K562 (cell line): ENCODE data around the gene CDSN. TPM values are rescaled to one million over a fixed set of nuclear protein-coding genes. Genes with fewer than 3 reads are reported as not detected.

Experiments
- ATAC-seq: fragments of 200-7000 bp; cut with Tn5 transposase; 3 replicates; pipeline ENCODE4 v1.9.1; 2020; ENCODE audit warnings: moderate library complexity
- BruUV-seq: library from RNA; stranded (reverse); fragments of 400-500 nt; replicated peaks from 2 replicates; lab custom pipeline; 2021; lab: Mats Ljungman, UMichigan
- CTCF ChIA-PET: fragments of 300-600 bp; formaldehyde crosslinking; extraction: SDS; loops from one replicate; lab custom pipeline; 2021; ENCODE audit warnings: low intra/inter-chr PET ratio; lab: Yijun Ruan, JAX
- POLR2A ChIA-PET: fragments of 300-600, 350-650 bp; sonication (Branson Sonifier 250); formaldehyde crosslinking; extraction: SDS; loops from one replicate; lab custom pipeline; 2021; ENCODE audit warnings: antibody characterized with exemption, inconsistent platforms; lab: Yijun Ruan, JAX
- DNase-seq, 4 experiments: peaks; one replicate each; pipeline versions ENCODE4 v3.0.0 to v3.0.0-alpha.2; 2011 to 2018; ENCODE audit warnings: low spot score in 3 of 4, mixed read lengths in 3 of 4; ENCODE audit errors: extremely low read depth in 1 of 4
- FAIRE-seq: peaks from 2 replicates; lab custom pipeline; 2011; peaks lifted over from hg19 to GRCh38; lab: Jason Lieb, UNC
- H2AFZ ChIP-seq: 2 replicates; pipeline ENCODE4 v1.6.0; 2011; ENCODE audit warnings: low read depth, low read length, control low read depth, inconsistent platforms
- H3K27ac ChIP-seq: fragments of 200-600 bp; 3 replicates; pipeline ENCODE4 v1.8.0; 2011; ENCODE audit warnings: low read depth, mild to moderate bottlenecking, control low read depth, inconsistent platforms, low read length, moderate library complexity, mixed read lengths; ENCODE audit errors: extremely low read depth
- H3K27me3 ChIP-seq, 2 experiments: fragments of 300-600 bp in 1 of 2; 2 replicates in 1 of 2; 3 replicates in 1 of 2; pipeline versions ENCODE4 v1.6.0 to v1.8.0; 2011; ENCODE audit warnings: inconsistent platforms in 2 of 2, low read length in 2 of 2, mild to moderate bottlenecking in 1 of 2, mixed read lengths in 1 of 2, moderate library complexity in 1 of 2; ENCODE audit not compliant: control insufficient read depth in 2 of 2, insufficient read depth in 2 of 2
- H3K36me3 ChIP-seq: fragments of 300-600 bp; 3 replicates; pipeline ENCODE4 v1.8.0; 2011; ENCODE audit warnings: mild to moderate bottlenecking, low read length, inconsistent platforms; ENCODE audit not compliant: control insufficient read depth, insufficient read depth
- H3K4me1 ChIP-seq, 2 experiments: fragments of 200-600 bp in 1 of 2; replicated peaks in 1 of 2; 2 replicates in 1 of 2; 3 replicates in 1 of 2; pipeline versions ENCODE4 v1.5.1 to v1.8.0; 2011; ENCODE audit warnings: inconsistent platforms in 2 of 2, low read length in 2 of 2, mild to moderate bottlenecking in 1 of 2, mixed read lengths in 1 of 2, moderate library complexity in 1 of 2; ENCODE audit not compliant: control insufficient read depth in 2 of 2, insufficient read depth in 2 of 2
- H3K4me2 ChIP-seq: 2 replicates; pipeline ENCODE4 v1.6.1; 2011; ENCODE audit warnings: low read length, control low read depth, inconsistent platforms, mixed read lengths; ENCODE audit not compliant: insufficient read depth
- H3K4me3 ChIP-seq: fragments of 200-600 bp; sonication (generic), shearing (Covaris generic); 2 replicates; pipeline ENCODE4 v1.5.1; 2016; ENCODE audit warnings: control low read depth, inconsistent platforms
- H3K79me2 ChIP-seq: fragments of 200-600 bp; 3 replicates; pipeline ENCODE4 v1.8.0; 2011; ENCODE audit warnings: low read length, inconsistent platforms; ENCODE audit not compliant: control insufficient read depth, insufficient read depth
- H3K9ac ChIP-seq, 2 experiments: 2 replicates each; pipeline versions ENCODE4 v1.6.0 to v1.6.1; 2011; ENCODE audit warnings: low read depth in 2 of 2, low read length in 2 of 2, control low read depth in 1 of 2, inconsistent platforms in 1 of 2, mild to moderate bottlenecking in 1 of 2, mixed read lengths in 1 of 2; ENCODE audit not compliant: insufficient read depth in 1 of 2
- H3K9me1 ChIP-seq: one replicate; pipeline ENCODE4 v1.6.0; 2011; ENCODE audit warnings: inconsistent platforms, mild to moderate bottlenecking, low read length, moderate library complexity; ENCODE audit not compliant: control insufficient read depth, insufficient read depth
- H3K9me3 ChIP-seq: replicated peaks from 2 replicates; pipeline ENCODE4 v1.5.1; 2011; ENCODE audit warnings: low read depth, low read length, inconsistent platforms; ENCODE audit not compliant: control insufficient read depth, insufficient read depth
- H4K20me1 ChIP-seq: replicated peaks from 2 replicates; pipeline ENCODE4 v1.6.1; 2011; ENCODE audit warnings: low read length, inconsistent platforms, mixed read lengths; ENCODE audit not compliant: control insufficient read depth, insufficient read depth
- ARID4B ChIP-seq: sonication (generic); formaldehyde crosslinking; IDR thresholded peaks from 2 replicates; pipeline ENCODE4 v1.8.0; 2022; ENCODE audit warnings: mild to moderate bottlenecking, missing genetic modification reagents
- BRD9 ChIP-seq: fragments of 450-650 bp; IDR thresholded peaks from 2 replicates; pipeline ENCODE4 v1.6.1; 2018; ENCODE audit warnings: low read depth; ENCODE audit not compliant: partially characterized antibody
- RBFOX2 ChIP-seq: fragments of 200-400 bp; formaldehyde crosslinking; IDR thresholded peaks from 2 replicates; pipeline ENCODE4 v1.6.1; 2017; ENCODE audit warnings: low read depth, mild to moderate bottlenecking, low read length, moderate library complexity
- WGBS: fragments of 100-300 bp; shearing (Covaris generic); methylation state at CpG from one replicate; pipeline ENCODE4 v1.1.6; 2016; ENCODE audit warnings: low coverage, mixed read lengths; ENCODE audit not compliant: insufficient coverage; ENCODE audit errors: missing lambda C conversion rate; 5-methylcytosine and 5-hydroxymethylcytosine counted together
- in situ Hi-C: fragments of 300-500 bp; cut with MboI; formaldehyde crosslinking; loops from 4 replicates; pipeline ENCODE4 v1.15.0; 2018; ENCODE audit warnings: inconsistent platforms, mixed read lengths
- intact Hi-C: fragments of 100-400 bp; cut with micrococcal nuclease; formaldehyde crosslinking; loops from 2 replicates; pipeline ENCODE4 v1.14.2; 2022
- polyA plus RNA-seq, 8 experiments: library from polyadenylated mRNA; depleted of rRNA in 4 of 8; stranded (reverse) in 5 of 8; unstranded in 3 of 8; fragments of >200 nt; fragmentation: Nextera tagmentation in 2 of 8; fragmentation: Illumina TruSeq in 1 of 8; extraction: Ambion mirVana in 2 of 8; extraction: Trizol in 1 of 8; gene quantifications; 2 replicates each; pipeline versions ENCODE4 v1.2.1 to v1.2.3, GENCODE V29; 2011 to 2014; ENCODE audit warnings: inconsistent platforms in 1 of 8, missing spikeins in 1 of 8
- total RNA-seq, 7 experiments: library from RNA; depleted of rRNA in 6 of 7; stranded (reverse); fragments of >200 nt in 6 of 7; fragmentation: Illumina TruSeq in 2 of 7; extraction: Trizol in 2 of 7; gene quantifications; 2 replicates each; pipeline versions ENCODE4 v1.2.1 to v1.2.3, GENCODE V29; 2011 to 2021; ENCODE audit warnings: low replicate concordance in 1 of 7

Gene CDSN
- total and polyA plus RNA-seq, 9 of the 15 experiments (the other 6 are each of a cell fraction or from before 2014, with no cell fraction given) = not detected

- no peak for TF ChIP-seq ARID4B (CRISPR knock-in tag)
Observed at GRCh38 chr6:31163922-31164321, 43.7 kb upstream of the CDSN start (continued).

GRCh38 chr6:31162463-31163165, 42.4 kb upstream of the CDSN start:
- ChIA-PET CTCF (no interaction called here), POLR2A (interaction anchor here (0.6 to 1.1 kb wide), 4 partner anchors 10 to 1457 kb away, joined by 3 to 5 read pairs (median 3); no protein-coding TSS in a partner anchor)
- Histone ChIP-seq H3K9me1 (no peaks in the 10 kb centered on the region), H3K27ac (no peak overlapping the region), H3K36me3 (peaks cover 21% of the 10 kb centered on the region; the same call in 2 of the 3 replicates), H3K4me1 (peaks cover 10 to 18% of the 10 kb centered on the region in 2 experiments; a peak in 4 of 5 replicates), H3K9me3 (no peaks in the 10 kb centered on the region), H2AFZ (no peak overlapping the region), H4K20me1 (no peaks in the 10 kb centered on the region; the same call in 1 of the 2 replicates), H3K4me2 (no peak overlapping the region), H3K9ac (peak overlapping the region in 1 of 2 experiments; percentile 65; a peak in 1 of 4 replicates), H3K4me3 (no peak overlapping the region), H3K27me3 (no peaks in the 10 kb centered on the region), H3K79me2 (peaks cover 16% of the 10 kb centered on the region; the same call in 2 of the 3 replicates)
- intact Hi-C loops = no loop called here
- 80% methylated on average over 13 of the region's 13 CpGs for WGBS
- TF ChIP-seq RBFOX2 = peak; percentile 33; the same call in 1 of the 2 replicates
- TF ChIP-seq BRD9 = no peak
- FAIRE-seq (no peak), DNase-seq (no peak), ATAC-seq (no peak)
- BruUV-seq = no TSS peak
- in situ Hi-C loops = no loop called here
